HT1080 (cell line): ENCODE data around the gene NFAM1. TPM values are rescaled to one million over a fixed set of nuclear protein-coding genes. Genes with fewer than 3 reads are reported as not detected.

Source experiments
- DNase-seq: peaks from one replicate; pipeline ENCODE4 v3.0.0-alpha.2; 2015; ENCODE audit warnings: low read depth
- polyA plus RNA-seq, 2 experiments: library from polyadenylated mRNA; depleted of rRNA; stranded (reverse); fragments of >200 nt; gene quantifications; 2 replicates each; pipeline ENCODE4 v1.2.3, GENCODE V29; 2015
- total RNA-seq: library from RNA; depleted of rRNA; stranded (reverse); fragments of >200 nt; shearing (Covaris generic); gene quantifications from 2 replicates; pipeline ENCODE4 v1.2.3, GENCODE V29; 2014; rRNA removed

The NFAM1 gene
- not detected in 2 replicates for total RNA-seq
- not detected in 2 replicates for polyA plus RNA-seq (2015; cell fraction: cytosol; rRNA removed)
- polyA plus RNA-seq (2015; cell fraction: nucleus; rRNA removed): 0.05 TPM in 1 of 2 replicates, not detected in the other

- no peak for DNase-seq
Measured at GRCh38 chr22:42432020-42432596, at the start of gene NFAM1. Gene NFAM1, minus strand, starts transcription at chr22:42432403. Its CDS starts 46 bp downstream, at chr22:42432357.

- DNase-seq: no peak
Measured at GRCh38 chr22:42475122-42475521, 42.9 kb upstream of the NFAM1 start.

- DNase-seq: peak; percentile 48
Measured at GRCh38 chr22:42473484-42474193, 41.4 kb upstream of the NFAM1 start.

- no peak for DNase-seq
Measured at GRCh38 chr22:42472671-42473070, 40.5 kb upstream of the NFAM1 start.

- no peak for DNase-seq
Measured at GRCh38 chr22:42471441-42471840, 39.2 kb upstream of the NFAM1 start.

- DNase-seq: no peak
Measured at GRCh38 chr22:42470366-42471082, 38.3 kb upstream of the NFAM1 start.

GRCh38 chr22:42468841-42469240, 36.6 kb upstream of the NFAM1 start:
- peak; percentile 26 for DNase-seq

GRCh38 chr22:42462016-42462415, 29.8 kb upstream of the NFAM1 start:
- DNase-seq: no peak

GRCh38 chr22:42461511-42461910, 29.3 kb upstream of the NFAM1 start:
- DNase-seq: no peak

- no peak for DNase-seq
Measured at GRCh38 chr22:42459287-42460063, 27.3 kb upstream of the NFAM1 start.

- no peak for DNase-seq
Measured at GRCh38 chr22:42452916-42453315, 20.7 kb upstream of the NFAM1 start.

GRCh38 chr22:42452456-42452855, 20.3 kb upstream of the NFAM1 start:
- DNase-seq: no peak

GRCh38 chr22:42451499-42452145, 19.4 kb upstream of the NFAM1 start:
- DNase-seq: no peak

GRCh38 chr22:42450862-42451261, 18.7 kb upstream of the NFAM1 start:
- no peak for DNase-seq

GRCh38 chr22:42446151-42446550, 13.9 kb upstream of the NFAM1 start:
- DNase-seq: no peak

GRCh38 chr22:42444077-42444904, 12.1 kb upstream of the NFAM1 start:
- DNase-seq: peak; percentile 78

- no peak for DNase-seq
Measured at GRCh38 chr22:42443240-42444076, 11.3 kb upstream of the NFAM1 start.

- no peak for DNase-seq
Measured at GRCh38 chr22:42442748-42443147, 10.5 kb upstream of the NFAM1 start.

GRCh38 chr22:42440728-42441127, 8.5 kb upstream of the NFAM1 start:
- DNase-seq: no peak
